H9 (cell line): ENCODE results near the gene SLC25A20. TPM values are rescaled to one million over a fixed set of nuclear protein-coding genes. Genes with fewer than 3 reads are reported as not detected.

Source experiments
- DNase-seq: peaks from one replicate; pipeline ENCODE4 v3.0.0-alpha.2; 2017
- H2AFZ ChIP-seq: one replicate; pipeline ENCODE4 v1.6.1; 2013; ENCODE audit warnings: mild to moderate bottlenecking, low read length, control low read depth, moderate library complexity
- H2AK5ac ChIP-seq: 2 replicates; pipeline ENCODE4 v1.6.1; 2013; ENCODE audit warnings: low read length, control low read depth, mixed read lengths; ENCODE audit not compliant: insufficient read length
- H2BK120ac ChIP-seq: one replicate; pipeline ENCODE4 v1.6.1; 2013; ENCODE audit warnings: low read depth, mild to moderate bottlenecking, low read length, control low read depth, inconsistent platforms; ENCODE audit not compliant: poor library complexity, severe bottlenecking
- H2BK12ac ChIP-seq: 2 replicates; pipeline ENCODE4 v1.6.1; 2013; ENCODE audit warnings: low read length, control low read depth, mixed read lengths, low read depth; ENCODE audit not compliant: insufficient read length
- H2BK15ac ChIP-seq: 2 replicates; pipeline ENCODE4 v1.6.1; 2013; ENCODE audit warnings: low read depth, low read length, control low read depth
- H2BK20ac ChIP-seq: one replicate; pipeline ENCODE4 v1.6.1; 2013; ENCODE audit warnings: low read depth, mild to moderate bottlenecking, low read length, control low read depth, inconsistent platforms; ENCODE audit not compliant: poor library complexity, severe bottlenecking
- H2BK5ac ChIP-seq: 2 replicates; pipeline ENCODE4 v1.6.1; 2013; ENCODE audit warnings: low read length, control low read depth, mixed read lengths; ENCODE audit not compliant: insufficient read length
- H3K14ac ChIP-seq: 2 replicates; pipeline ENCODE4 v1.6.1; 2013; ENCODE audit warnings: low read length, control low read depth; ENCODE audit not compliant: insufficient read depth
- H3K18ac ChIP-seq: 2 replicates; pipeline ENCODE4 v1.6.1; 2013; ENCODE audit warnings: low read depth, mild to moderate bottlenecking, mixed read lengths, low read length, control low read depth; ENCODE audit not compliant: insufficient read length
- H3K23ac ChIP-seq: 2 replicates; pipeline ENCODE4 v1.6.1; 2013; ENCODE audit warnings: low read length, control low read depth, mixed read lengths, low read depth; ENCODE audit not compliant: insufficient read length
- H3K23me2 ChIP-seq: 2 replicates; pipeline ENCODE4 v1.6.1; 2013; ENCODE audit warnings: low read depth, mild to moderate bottlenecking, mixed read lengths, low read length, control low read depth; ENCODE audit not compliant: insufficient read length, poor library complexity, severe bottlenecking
- H3K27ac ChIP-seq: 2 replicates; pipeline ENCODE4 v1.5.1; 2013; ENCODE audit warnings: low read length, control low read depth, mixed read lengths, low read depth; ENCODE audit not compliant: insufficient read length
- H3K27me3 ChIP-seq: 2 replicates; pipeline ENCODE4 v1.6.1; 2013; ENCODE audit warnings: low read length, control low read depth, inconsistent platforms; ENCODE audit not compliant: insufficient read depth
- H3K4ac ChIP-seq: 2 replicates; pipeline ENCODE4 v1.6.1; 2013; ENCODE audit warnings: low read depth, mild to moderate bottlenecking, control low read depth, inconsistent platforms, low read length, moderate library complexity
- H3K4me1 ChIP-seq: 2 replicates; pipeline ENCODE4 v1.6.1; 2013; ENCODE audit warnings: low read length, control low read depth, inconsistent platforms; ENCODE audit not compliant: insufficient read depth
- H3K4me2 ChIP-seq: 2 replicates; pipeline ENCODE4 v1.6.1; 2013; ENCODE audit warnings: low read length, control low read depth, mixed read lengths; ENCODE audit not compliant: insufficient read length, insufficient read depth
- H3K56ac ChIP-seq: 2 replicates; pipeline ENCODE4 v1.6.1; 2013; ENCODE audit warnings: low read depth, mild to moderate bottlenecking, mixed read lengths, low read length, control low read depth; ENCODE audit not compliant: insufficient read length
- H3K79me1 ChIP-seq: 2 replicates; pipeline ENCODE4 v1.6.1; 2013; ENCODE audit warnings: low read depth, mild to moderate bottlenecking, moderate library complexity, low read length, control low read depth, inconsistent platforms; ENCODE audit not compliant: insufficient read depth, poor library complexity, severe bottlenecking
- H3K79me2 ChIP-seq: 2 replicates; pipeline ENCODE4 v1.6.1; 2013; ENCODE audit warnings: low read length, control low read depth, inconsistent platforms; ENCODE audit not compliant: insufficient read depth
- H3K9ac ChIP-seq: 2 replicates; pipeline ENCODE4 v1.6.1; 2013; ENCODE audit warnings: low read length, control low read depth, mixed read lengths; ENCODE audit not compliant: insufficient read length; ENCODE audit errors: extremely low read depth
- H3K9me3 ChIP-seq: one replicate; pipeline ENCODE4 v1.6.1; 2013; ENCODE audit warnings: low read depth, low read length, inconsistent platforms; ENCODE audit not compliant: control insufficient read depth
- H3T11ph ChIP-seq: one replicate; pipeline ENCODE4 v1.6.1; 2013; ENCODE audit warnings: mild to moderate bottlenecking, low read length, control low read depth, inconsistent platforms
- H4K20me1 ChIP-seq: one replicate; pipeline ENCODE4 v1.6.1; 2013; ENCODE audit not compliant: control insufficient read depth, insufficient read length, insufficient read depth
- H4K5ac ChIP-seq: 2 replicates; pipeline ENCODE4 v1.6.1; 2013; ENCODE audit warnings: low read depth, mild to moderate bottlenecking, mixed read lengths, low read length, control low read depth; ENCODE audit not compliant: insufficient read length
- H4K8ac ChIP-seq: replicated peaks from 2 replicates; pipeline ENCODE4 v1.6.1; 2013; ENCODE audit warnings: low read length, control low read depth, mixed read lengths, low read depth; ENCODE audit not compliant: insufficient read length
- H4K91ac ChIP-seq: 2 replicates; pipeline ENCODE4 v1.6.1; 2013; ENCODE audit warnings: low read depth, mild to moderate bottlenecking, moderate library complexity, mixed read lengths, low read length, control low read depth; ENCODE audit not compliant: insufficient read length
- H3K27ac Mint-ChIP-seq, 3 experiments: 2 replicates in 2 of 3; 3 replicates in 1 of 3; pipeline ENCODE4 v1.8.0; 2020 to 2021; ENCODE audit warnings: mixed read lengths in 3 of 3, mild to moderate bottlenecking in 1 of 3, moderate library complexity in 1 of 3
- H3K27me3 Mint-ChIP-seq: 2 replicates; pipeline ENCODE4 v1.8.0; 2021; ENCODE audit warnings: low read depth, mild to moderate bottlenecking, moderate library complexity, mixed read lengths
- H3K36me3 Mint-ChIP-seq, 3 experiments: 2 replicates in 2 of 3; 3 replicates in 1 of 3; pipeline ENCODE4 v1.8.0; 2020 to 2021; ENCODE audit warnings: low read depth in 3 of 3, mixed read lengths in 3 of 3; ENCODE audit not compliant: insufficient read depth in 1 of 3
- H3K4me1 Mint-ChIP-seq, 2 experiments: 2 replicates each; pipeline ENCODE4 v1.8.0; 2020; ENCODE audit warnings: mixed read lengths in 2 of 2
- H3K4me3 Mint-ChIP-seq, 2 experiments: 2 replicates in 1 of 2; 3 replicates in 1 of 2; pipeline ENCODE4 v1.8.0; 2020 to 2021; ENCODE audit warnings: mild to moderate bottlenecking in 2 of 2, mixed read lengths in 2 of 2, moderate library complexity in 1 of 2
- H3K9me3 Mint-ChIP-seq, 2 experiments: 2 replicates in 1 of 2; 3 replicates in 1 of 2; pipeline ENCODE4 v1.8.0; 2020; ENCODE audit warnings: mild to moderate bottlenecking in 2 of 2, mixed read lengths in 2 of 2, moderate library complexity in 1 of 2
- CTCF ChIP-seq: fragments of 200-600 bp; sonication (generic); conservative IDR thresholded peaks from 3 replicates; pipeline ENCODE4 v1.8.0; 2021; ENCODE audit warnings: antibody characterized with exemption, mild to moderate bottlenecking
- WGBS: extraction: QIAGEN DNeasy Blood & Tissue Kit; methylation state at CpG from one replicate; pipeline ENCODE4 v1.1.7; 2013; ENCODE audit warnings: missing lambda C conversion rate, low lambda C conversion rate, mixed read lengths; ENCODE audit not compliant: insufficient read length; ENCODE audit errors: extremely low coverage; 5-methylcytosine and 5-hydroxymethylcytosine counted together
- total RNA-seq: library from RNA; stranded (reverse); gene quantifications from 2 replicates; pipeline ENCODE4 v1.2.1, GENCODE V29; 2021

Gene SLC25A20
- total RNA-seq, 1 experiment from 2014 or later = 7.4 TPM

- Mint-ChIP-seq H3K4me3 (no peak overlapping the region; a peak in 1 of 5 replicates), H3K27ac (no peak overlapping the region), H3K9me3 (no peaks in the 10 kb centered on the region), H3K4me1 (peaks cover 0 to 4% of the 10 kb centered on the region in 2 experiments; a peak in 1 of 4 replicates), H3K27me3 (no peaks in the 10 kb centered on the region), H3K36me3 (no peaks in the 10 kb centered on the region)
- no peak overlapping the region for H3T11ph ChIP-seq
- H4K20me1 ChIP-seq = no peaks in the 10 kb centered on the region
- H2AK5ac ChIP-seq = no peak overlapping the region
- no peak overlapping the region for H3K23ac ChIP-seq
- H2BK5ac ChIP-seq = no peak overlapping the region
- no peak overlapping the region for H3K56ac ChIP-seq
- H3K79me1 ChIP-seq = no peaks in the 10 kb centered on the region
- H4K91ac ChIP-seq = no peak overlapping the region
- no peak overlapping the region for H4K5ac ChIP-seq
- H3K9ac ChIP-seq = no peak overlapping the region
- no peaks in the 10 kb centered on the region for H3K4me1 ChIP-seq
- H4K8ac ChIP-seq = no peak overlapping the region
- no peaks in the 10 kb centered on the region for H3K9me3 ChIP-seq
- TF ChIP-seq CTCF = no peak
- no peak overlapping the region for H3K27ac ChIP-seq
- DNase-seq = no peak
- H3K79me2 ChIP-seq = no peaks in the 10 kb centered on the region
- no peaks in the 10 kb centered on the region for H3K23me2 ChIP-seq
- H3K4me2 ChIP-seq = no peak overlapping the region
- H2BK15ac ChIP-seq = no peak overlapping the region
- no peak overlapping the region for H3K4ac ChIP-seq
- H3K14ac ChIP-seq = no peak overlapping the region
- H2BK12ac ChIP-seq = no peak overlapping the region
- no peak overlapping the region for H2BK120ac ChIP-seq
- H3K18ac ChIP-seq = no peak overlapping the region
- no peak overlapping the region for H2BK20ac ChIP-seq
- no peak overlapping the region for H2AFZ ChIP-seq
- no peaks in the 10 kb centered on the region for H3K27me3 ChIP-seq
- 100% methylated on average over 2 of the region's 8 CpGs for WGBS
Measured at GRCh38 chr3:48891606-48892005, 7.1 kb downstream of the SLC25A20 start.
